Activated effector memory CD4-positive, alpha-beta T cell treated with Interleukin-2 at 50 U/mL for 16 hours (primary cell): ENCODE results near the gene ATP9B.
"Not testable (repeated sequence)": the region's sequence is repeated elsewhere in the genome, so short reads cannot be mapped to it uniquely, and the experiment has no call there.

Source experiments
- DNase-seq: peaks from one replicate; pipeline ENCODE4 v3.0.0-alpha.2; 2020

Gene ATP9B

DNA sequence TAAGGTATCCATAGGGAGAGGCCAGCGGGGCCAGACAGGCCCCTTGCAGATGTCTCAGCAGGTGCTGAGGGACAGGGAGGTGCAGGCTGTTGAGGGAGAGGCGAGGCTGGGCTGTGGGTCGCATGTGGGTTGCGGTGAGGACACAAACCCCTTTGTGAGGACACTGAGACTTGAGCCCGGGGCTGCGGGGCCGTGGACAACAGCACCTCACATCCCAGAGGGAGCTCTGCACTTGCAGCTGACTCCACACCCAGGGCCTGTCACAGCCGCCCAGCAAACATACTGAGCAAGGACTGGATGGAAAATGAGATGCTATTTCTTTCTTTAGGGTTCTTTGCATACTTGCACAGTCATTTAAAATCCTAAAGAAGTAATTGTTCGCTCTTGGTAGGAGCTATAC, 231.2 kb downstream of the ATP9B start:
- no peak for DNase-seq

DNA sequence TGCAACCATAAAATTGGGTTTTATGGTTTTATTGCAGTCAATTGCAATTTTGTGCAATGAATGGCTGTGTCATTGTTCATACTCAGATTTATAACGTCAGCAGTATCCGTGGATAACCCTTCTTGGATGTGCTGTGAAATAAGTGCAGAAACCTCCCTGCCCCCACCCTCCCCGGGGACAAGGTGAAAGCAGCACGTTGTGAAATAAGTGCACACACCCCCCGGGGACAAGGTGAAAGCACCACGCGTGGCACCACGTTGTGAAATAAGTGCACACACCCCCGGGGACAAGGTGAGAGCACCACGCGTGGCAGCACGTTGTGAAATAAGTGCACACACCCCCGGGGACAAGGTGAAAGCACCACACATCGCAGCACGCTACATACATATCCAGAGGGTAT, 232.9 kb downstream of the ATP9B start:
- DNase-seq = no peak

DNA sequence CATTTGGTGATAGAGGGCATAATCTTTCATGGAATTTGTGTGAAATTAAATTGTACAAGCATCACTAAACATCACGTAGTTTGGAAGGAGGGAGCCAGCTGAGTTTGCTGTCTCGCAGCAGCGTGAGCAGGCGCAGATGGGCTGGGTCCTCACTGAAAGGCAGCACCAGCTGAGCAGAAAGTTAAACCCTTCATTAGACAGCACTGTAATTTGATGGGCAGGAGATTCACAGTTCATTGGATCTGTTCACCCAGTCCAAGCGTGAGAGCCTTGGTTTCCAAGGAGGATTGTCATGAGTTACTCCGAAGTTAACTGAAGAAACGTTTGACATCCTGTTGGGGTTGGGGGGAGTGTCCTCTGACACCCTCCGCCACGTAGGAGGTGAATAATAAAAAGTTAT, 236.7 kb downstream of the ATP9B start:
- DNase-seq = no peak

DNA sequence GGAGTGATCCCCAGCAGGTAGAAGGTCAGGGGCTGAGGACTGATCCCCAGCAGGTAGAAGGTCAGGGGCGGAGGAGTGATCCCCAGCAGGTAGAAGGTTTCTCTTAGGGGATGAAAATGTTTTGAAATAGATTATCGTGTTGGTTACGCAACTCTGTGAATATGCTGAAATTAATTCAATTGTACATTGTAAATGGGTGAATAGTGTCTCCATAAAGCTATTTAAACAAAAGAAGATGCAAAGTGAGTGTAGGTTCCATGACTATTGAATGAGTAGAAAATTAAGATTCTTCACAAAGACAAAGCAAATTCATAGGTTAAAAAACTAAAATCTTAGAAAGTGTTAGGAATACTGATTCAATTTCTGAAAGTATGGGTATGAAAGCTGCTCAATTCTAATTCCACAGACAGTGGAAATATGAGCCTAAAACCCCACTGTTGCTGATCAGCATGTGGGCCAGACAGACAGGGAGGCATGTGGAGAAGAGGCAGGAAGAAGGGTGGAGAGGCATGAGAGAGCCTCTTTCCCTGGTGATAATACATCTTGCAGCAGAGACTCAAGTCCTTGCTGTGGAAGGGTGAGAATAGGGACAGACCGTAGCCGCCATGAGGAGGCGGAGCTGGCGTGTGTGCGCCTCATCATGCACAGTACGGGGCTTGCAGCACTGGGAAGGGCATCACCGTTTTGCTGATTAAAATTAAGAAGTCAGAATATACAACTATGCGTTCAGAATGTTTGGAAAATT, 240.6 kb downstream of the ATP9B start:
- no peak for DNase-seq

DNA sequence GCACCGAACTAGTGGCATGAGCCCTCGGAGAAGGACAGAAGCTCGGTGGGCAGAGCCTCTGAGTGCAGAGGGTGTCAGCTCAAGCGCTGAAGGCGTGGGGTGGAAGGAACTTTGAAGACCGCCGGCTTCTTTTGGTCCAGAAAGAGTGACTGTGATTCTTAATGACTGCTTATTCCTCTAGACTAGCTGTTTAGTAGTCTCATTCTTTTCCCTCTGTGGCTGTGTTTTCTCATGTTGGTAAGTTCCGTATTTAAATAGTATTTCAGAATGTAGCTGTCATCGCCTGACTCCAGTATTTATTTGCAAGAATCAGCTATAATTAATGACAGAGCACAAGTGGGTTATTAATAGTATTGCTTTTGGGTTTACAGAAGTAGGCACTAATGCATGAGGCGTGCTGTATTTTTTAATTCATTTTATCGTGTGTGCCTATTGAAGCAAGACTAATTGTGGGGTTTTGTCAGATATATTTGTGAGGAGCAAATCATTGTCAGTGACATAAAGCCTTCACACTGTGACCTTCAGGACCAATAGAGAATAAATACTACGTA, 245.7 kb downstream of the ATP9B start:
- DNase-seq = no peak

DNA sequence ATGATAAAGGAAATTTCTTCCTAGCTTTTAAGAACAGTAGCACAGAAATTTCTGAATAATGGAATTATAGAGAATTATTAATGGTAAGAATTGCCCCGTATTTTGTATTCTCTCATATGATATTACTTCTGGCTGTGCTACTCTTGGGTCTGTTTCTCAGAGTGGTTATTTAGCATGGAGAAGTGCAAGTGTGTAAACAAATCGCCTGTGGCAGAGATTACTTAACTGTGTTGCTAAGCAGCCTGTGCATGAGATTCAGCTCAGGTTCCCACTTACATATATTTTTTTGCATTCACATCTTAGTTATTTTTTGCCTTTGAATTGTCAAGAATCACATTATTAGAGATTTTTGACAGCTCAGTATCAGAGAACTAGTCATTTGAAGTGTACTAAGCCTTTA, 246.4 kb downstream of the ATP9B start:
- no peak for DNase-seq

DNA sequence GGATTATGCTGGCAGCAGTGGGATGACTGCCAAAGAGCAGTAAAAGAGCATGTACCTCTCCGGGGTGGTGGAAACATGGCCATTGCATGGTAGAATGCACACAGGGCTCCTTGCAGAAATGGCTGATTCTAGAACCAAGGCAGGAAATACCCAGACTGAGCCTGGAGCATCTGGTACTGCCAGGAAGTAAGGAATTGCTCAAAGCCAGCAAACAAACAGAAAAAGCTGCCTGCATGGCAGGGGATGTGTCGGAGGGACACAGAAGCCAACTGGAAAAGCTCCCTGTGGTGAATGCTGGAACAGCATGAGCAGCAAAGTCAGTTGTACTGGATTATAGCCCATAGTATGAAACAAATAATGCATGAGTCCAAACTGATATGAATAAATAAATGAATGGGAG, 248.5 kb downstream of the ATP9B start:
- DNase-seq = no peak

DNA sequence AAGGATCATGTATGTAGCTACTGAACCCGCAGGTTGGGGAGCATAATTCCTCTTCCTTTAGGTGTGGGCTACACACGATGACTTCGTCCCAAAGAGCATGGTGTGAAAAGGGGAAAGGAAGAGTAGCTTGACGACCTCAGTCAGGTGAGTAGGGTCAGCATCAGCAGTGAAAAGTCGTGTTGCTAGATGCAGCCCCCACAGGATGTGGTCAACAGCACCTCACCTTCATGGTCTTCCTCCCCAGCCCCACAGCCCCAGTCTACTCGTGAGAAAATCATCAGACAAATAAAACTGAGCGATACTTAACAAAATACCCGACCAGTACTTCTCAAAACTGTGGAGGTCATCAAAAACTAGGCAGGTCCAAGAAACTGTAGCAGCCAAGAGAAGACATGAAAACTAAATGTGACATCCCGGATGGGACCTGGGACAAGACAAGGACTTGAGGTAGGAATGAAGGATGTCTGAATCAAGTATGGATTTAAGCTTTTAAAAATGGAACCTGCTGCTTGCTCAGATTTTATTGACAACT, 249.0 kb downstream of the ATP9B start:
- no peak for DNase-seq

DNA sequence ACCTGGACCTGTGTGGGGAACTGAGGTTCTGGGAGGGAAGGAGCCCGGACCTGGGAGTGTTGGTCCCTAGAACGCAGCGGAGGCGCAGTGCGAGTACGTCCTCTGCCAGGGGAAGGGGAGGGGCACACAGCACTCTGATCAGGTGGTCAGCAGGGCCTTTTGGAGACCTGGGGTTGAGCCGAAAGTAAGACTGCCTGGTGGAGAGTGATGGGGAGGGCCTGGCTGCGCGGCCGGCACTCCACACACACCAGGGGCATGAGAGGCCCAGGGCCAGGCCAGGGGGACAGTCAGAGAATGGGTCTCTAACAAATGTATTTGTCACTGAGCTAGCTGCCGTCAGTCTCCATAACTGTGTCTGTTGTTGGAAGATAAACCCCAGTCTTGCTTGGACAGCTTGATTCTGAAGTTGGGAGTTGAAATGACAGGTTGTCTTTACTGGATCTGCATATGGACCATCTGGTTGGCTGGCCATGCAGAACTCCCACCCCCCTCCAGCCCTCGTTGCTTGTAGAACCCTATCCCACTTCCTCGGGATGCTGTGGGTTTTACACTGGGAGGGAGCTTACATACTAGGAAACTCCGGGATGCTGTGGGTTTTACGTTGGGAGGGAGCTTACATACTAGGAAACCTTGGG, 251.1 kb downstream of the ATP9B start:
- DNase-seq = no peak

DNA sequence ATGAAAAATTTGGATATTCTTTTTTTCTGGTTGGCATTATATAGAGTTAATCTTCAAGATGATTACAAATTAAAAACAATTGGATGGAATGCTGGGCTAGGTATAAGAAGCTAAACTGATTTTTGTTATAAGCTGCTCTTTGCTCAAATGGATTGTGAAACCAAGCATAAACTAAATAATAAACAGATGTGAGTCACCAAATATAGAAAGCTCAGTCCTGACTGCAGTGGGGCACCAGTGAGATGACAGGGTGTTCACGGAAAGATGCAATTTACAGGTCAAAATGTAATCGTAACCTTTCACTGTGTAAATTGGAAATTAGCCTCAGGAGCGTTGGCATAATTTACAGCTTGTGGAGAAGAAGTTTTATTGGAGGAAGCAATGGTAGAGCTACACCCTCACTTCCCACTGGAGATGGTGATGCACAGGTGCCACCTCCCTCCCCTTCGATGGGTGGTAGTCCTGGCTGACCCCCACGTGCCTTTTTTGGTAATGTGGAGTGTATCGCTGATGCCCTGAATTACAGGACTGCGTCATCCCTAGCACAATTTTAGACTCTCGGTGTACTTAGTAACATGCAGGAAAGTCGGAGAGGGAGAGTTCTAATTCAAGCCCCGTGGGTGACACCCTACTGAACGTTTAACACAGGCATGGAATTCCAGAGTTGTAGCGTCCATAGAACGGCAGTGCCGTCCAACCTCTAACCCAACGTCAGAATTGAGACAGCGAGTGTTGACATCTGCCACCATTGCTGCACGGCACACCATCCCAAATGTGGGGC, 252.6 kb downstream of the ATP9B start:
- no peak for DNase-seq

DNA sequence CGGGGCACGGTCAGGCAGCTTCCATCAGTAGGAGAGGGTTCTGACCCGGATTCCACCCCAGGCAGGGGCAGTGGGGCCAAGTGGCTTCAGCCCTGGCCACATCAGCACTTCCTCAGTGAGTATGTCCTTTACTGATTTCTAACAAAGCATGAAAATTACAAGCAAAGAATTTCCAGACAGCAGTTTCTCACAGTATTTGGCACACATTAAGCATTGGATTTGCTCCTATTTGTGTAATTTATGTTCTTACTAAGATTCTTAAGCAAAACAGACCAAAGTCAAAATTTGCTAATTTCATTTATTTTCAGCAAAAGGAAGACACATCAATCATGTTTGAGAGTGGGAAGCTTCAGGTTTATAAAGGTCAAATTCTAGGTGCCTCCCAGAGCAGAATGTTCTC, 253.2 kb downstream of the ATP9B start:
- DNase-seq = no peak

DNA sequence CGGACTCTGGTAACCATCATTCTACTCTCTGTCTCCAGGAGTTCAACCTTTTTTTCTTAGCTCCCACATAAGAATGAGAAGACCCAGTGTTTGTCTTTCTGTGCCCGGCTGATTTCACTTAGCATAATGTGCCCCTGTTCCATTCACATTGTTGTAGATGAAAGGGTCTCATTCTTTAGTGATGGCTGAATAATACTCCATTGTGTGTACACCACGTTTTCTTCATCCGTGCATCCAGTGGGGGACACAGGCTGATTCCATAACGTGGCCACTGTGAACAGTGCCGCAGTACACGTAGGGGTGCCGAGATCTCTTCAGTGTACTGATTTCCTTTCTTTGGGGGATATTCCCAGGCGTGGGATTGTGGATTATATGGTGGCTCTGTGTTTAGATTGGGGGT, 254.3 kb downstream of the ATP9B start:
- DNase-seq = no peak

DNA sequence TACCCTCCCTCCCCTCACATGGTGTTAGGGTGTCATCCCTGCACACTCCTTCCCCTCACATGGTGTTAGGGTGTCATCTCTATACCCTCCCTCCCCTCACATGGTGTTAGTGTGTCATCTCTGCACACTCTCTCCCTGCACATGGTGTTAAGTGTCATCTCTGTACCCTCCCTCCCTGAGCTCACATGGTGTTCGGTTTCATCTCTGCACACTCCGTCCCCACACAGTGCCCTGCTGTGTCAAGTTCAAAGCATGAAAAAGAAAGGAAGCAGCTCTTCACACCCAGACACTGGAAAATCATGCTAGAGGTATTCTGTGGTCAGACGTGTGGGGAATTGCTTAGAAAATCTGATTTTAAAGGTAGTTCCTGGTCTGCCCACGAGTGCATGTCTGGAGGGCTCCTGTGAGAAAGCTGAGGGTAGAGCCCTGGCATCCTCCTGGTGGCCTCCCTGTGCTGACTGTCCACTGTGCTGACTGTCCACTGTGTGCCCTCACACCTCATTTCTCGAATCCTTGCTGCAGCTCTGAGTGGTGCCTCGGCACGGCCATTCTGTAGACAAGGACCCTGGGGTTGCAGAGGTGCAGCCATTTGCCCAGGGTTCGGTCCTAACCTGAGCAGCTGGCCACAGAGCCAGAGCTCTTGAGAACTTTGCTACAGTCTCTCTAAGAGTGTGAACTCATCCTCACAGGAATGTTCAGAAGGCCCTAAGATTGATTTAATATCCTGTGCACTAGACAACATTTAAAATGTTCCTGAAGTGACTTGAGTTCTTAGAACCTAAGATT, 257.4 kb downstream of the ATP9B start:
- DNase-seq = no peak

DNA sequence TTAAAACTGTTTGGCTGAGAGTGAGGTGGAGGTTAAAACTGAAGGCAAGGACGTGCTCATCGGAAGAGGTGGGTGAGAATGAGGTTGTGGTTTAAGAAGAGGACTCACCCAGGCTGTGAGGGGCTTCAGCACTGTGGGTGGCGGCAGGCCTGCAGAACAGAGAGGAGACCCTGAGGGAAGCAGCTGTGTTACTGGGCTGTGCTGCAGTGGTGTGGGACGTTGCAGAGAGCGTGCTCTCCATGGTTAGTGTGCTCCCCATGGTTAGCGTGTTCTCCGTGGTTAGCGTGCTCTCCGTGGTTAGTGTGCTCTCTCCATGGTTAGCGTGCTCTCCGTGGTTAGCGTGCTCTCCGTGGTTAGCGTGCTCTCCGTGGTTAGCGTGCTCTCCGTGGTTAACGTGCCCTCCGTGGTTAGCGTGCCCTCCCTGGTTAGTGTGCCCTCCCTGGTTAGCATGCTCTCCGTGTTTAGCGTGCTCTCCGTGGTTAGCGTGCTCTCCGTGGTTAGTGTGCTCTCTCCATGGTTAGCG, 258.1 kb downstream of the ATP9B start:
- DNase-seq = no peak

DNA sequence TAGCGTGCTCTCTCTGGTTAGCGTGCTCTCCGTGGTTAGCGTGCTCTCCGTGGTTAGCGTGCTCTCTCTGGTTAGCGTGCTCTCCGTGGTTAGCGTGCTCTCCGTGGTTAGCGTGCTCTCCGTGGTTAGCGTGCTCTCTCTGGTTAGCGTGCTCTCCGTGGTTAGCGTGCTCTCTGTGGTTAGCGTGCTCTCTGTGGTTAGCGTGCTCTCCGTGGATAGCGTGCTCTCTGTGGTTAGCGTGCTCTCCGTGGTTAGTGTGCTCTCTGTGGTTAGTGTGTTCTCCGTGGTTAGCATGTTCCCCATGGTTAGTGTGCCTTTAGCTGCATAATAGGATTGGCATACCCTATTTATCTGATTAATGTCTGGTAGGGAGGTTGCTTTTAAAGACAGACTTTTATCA, 258.7 kb downstream of the ATP9B start:
- DNase-seq = not testable (repeated sequence)

DNA sequence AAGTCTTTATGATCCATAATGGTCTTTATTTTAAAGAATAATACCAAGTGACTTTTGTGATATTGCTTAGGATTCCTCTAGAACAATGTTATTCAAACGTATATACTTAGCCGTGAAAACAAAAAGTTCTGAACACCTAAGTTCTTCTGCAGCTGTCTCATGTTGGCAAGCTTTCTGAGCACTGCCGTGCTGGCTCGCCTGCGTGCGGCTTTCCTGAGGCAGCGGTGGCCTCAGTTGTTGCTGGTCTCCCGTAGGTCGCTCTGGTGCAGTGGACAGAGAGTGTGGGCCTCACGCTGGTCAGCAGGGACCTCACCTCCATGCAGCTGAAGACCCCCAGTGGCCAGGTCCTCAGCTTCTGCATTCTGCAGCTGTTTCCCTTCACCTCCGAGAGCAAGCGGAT, 259.7 kb downstream of the ATP9B start:
- DNase-seq = no peak

DNA sequence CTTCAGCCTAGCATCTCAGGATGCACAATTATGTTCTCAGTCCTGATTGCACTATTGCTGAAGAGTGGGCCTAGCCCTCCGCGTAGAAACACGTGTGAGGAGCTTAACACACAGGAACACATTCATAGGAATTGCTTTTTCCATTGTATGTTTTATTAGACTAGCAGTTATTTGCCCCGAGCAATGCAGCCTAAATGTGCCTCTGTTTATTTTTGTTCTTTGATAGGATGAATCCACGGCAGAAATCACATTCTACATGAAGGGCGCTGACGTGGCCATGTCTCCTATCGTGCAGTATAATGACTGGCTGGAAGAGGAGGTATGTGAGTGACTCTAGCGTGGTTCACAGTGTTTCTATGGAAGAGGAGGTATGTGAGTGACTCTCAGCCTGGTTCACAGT, 260.6 kb downstream of the ATP9B start:
- no peak for DNase-seq

DNA sequence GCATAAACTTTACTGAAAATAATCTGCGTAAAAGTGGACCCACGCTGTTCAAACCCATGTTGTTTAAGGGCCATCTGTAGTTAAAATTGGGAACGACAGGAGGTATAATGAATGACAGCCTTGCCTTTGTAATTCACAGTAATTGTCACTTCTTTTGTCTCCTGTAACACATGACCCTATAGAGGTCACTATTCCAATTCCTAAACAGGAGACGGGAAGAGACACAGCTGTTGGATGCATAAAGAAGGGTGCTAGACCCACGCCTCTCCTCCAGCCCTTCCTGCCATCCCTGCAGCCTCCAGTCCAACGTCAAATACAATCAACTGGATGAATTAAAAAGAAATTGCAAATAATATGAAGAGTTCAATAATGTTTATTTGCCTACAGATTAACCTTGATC, 263.5 kb downstream of the ATP9B start:
- DNase-seq = no peak

DNA sequence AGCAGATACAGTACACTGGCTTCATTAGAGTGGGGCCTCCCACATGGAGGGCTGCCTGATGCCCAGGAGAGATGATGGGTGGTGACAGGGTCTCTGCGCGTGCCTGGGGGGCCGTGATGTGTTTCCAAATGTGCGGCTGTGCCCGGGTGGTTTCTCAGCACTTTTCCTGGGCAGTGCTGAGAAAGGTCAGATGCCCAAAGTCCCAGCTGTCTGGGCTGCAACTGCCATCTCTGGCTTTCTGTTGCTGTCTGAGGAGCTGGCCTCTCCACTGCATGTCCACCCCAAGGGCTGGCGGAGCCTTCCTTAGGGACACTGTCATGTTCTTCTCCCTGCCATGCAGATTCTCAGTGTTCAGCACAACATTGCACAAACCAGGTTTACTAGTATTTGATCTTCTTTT, 263.9 kb downstream of the ATP9B start:
- DNase-seq = no peak

DNA sequence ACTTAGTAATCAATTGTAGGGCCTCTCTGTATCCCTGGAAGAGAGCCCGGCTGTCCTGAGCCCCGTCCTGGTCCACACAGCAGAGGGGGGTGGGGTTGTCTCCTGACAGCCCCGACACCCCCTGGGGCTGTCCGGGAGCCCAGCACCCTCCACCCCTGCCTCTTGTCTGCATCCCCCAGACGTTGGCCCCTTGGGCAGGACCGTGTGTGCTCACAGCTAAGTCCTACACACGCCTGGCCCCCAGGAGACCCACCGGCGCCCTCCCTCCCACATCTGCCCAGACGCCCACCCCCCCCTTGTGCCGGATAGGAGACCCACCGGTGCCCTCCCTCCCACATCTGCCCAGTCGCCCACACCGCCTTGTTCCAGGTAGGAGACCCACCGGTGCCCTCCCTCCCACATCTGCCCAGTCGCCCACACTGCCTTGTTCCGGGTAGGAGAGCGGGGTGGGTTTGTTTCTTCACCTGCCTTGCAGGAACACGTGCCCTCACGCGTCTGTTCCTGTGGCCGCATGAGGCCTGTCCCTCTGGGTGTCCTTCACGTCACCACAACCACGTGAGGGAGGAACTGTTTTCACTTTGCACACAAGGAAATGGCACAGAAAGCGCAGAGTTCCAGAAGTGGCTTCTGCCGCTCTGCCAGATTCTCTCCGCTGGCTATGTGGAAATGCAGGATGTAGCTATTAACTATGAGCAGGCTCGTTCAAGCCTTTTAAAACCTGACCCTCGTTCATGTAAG, 265.5 kb downstream of the ATP9B start:
- DNase-seq = no peak

DNA sequence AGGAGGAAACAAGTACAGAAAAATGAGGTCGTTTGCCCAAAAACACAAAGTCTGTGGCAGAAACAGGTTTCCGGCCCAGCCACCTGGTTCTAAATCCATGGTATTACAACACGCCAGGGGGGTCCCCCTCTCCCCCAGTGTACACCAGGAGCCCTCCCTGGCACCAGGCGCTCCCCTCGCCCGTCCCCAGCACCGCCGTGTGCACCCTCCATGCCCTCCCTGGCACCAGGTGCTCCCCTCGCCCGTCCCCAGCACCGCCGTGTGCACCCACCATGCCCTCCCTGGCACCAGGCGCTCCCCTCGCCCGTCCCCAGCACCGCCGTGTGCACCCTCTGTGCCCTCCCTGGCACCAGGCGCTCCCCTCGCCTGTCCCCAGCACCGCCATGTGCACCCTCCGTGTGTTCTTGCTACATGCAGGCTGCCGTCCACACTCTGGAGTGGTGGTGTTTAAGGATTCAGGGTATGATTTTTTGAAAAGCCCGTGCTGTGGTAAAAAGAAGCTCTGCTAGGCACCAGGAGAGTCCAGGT, 266.7 kb downstream of the ATP9B start:
- DNase-seq = no peak
